Vagina (tissue), 2 donors: Measurements from ENCODE around the gene DUOXA1. TPM values are rescaled to one million over a fixed set of nuclear protein-coding genes. Genes with fewer than 3 reads are reported as not detected.
"Not testable (repeated sequence)": the region's sequence is repeated elsewhere in the genome, so short reads cannot be mapped to it uniquely, and the experiment has no call there.

Experiments used
- DNase-seq, 2 donors: peaks; one replicate each; pipeline ENCODE4 v3.0.0-alpha.2; 2017; ENCODE audit errors: extremely low spot score in 2 of 2
- H3K27ac ChIP-seq: fragments of 200-600 bp; sonication (generic); one replicate; pipeline ENCODE4 v1.5.1; 2019
- H3K27me3 ChIP-seq: fragments of 200-600 bp; sonication (generic); one replicate; pipeline ENCODE4 v1.5.1; 2019
- H3K36me3 ChIP-seq, 2 donors: fragments of 200-600 bp; sonication (generic); one replicate each; pipeline ENCODE4 v1.5.1; 2017 to 2019
- H3K4me1 ChIP-seq: fragments of 200-600 bp; sonication (generic); one replicate; pipeline ENCODE4 v1.5.1; 2019
- H3K4me3 ChIP-seq, 2 donors: fragments of 200-600 bp; sonication (generic); 1 replicate in 1 of 2; 2 replicates in 1 of 2; pipeline ENCODE4 v1.5.1; 2016 to 2019
- H3K9me3 ChIP-seq: fragments of 200-600 bp; sonication (generic); one replicate; pipeline ENCODE4 v1.5.1; 2019
- POLR2A ChIP-seq, 2 donors: fragments of 450-650 bp; IDR thresholded peaks; one replicate each; pipeline ENCODE4 v1.6.1; 2017; ENCODE audit warnings: antibody characterized with exemption in 2 of 2, mild to moderate bottlenecking in 2 of 2, moderate library complexity in 2 of 2
- POLR2AphosphoS5 ChIP-seq, 2 donors: sonication (generic); formaldehyde crosslinking; IDR thresholded peaks; one replicate each; pipeline ENCODE4 v1.9.0; 2017; ENCODE audit warnings: antibody characterized with exemption in 2 of 2, mild to moderate bottlenecking in 2 of 2, low read depth in 1 of 2; ENCODE audit not compliant: insufficient read depth in 1 of 2
- intact Hi-C: fragments of 100-400 bp; cut with DNase I; formaldehyde crosslinking; loops from one replicate; pipeline ENCODE4 v1.15.1; 2023
- total RNA-seq: library from RNA; depleted of rRNA; stranded (reverse); fragments of >200 nt; gene quantifications from one replicate; pipeline ENCODE4 v1.2.3, GENCODE V29; 2016
- TF ChIP-seq, protein P1 (sequence below), 3 experiments: fragments of 450-650 bp in 2 of 3; fragments of 200-600 bp in 1 of 3; sonication (generic) in 1 of 3; IDR thresholded peaks; one replicate each; pipeline ENCODE4 v1.5.1; 2017 to 2019; ENCODE audit warnings: antibody characterized with exemption in 3 of 3, mild to moderate bottlenecking in 2 of 3, moderate library complexity in 2 of 3

DUOXA1 gene
- total RNA-seq, 1 donor from 2014 or later: 66.5 TPM

DNA sequence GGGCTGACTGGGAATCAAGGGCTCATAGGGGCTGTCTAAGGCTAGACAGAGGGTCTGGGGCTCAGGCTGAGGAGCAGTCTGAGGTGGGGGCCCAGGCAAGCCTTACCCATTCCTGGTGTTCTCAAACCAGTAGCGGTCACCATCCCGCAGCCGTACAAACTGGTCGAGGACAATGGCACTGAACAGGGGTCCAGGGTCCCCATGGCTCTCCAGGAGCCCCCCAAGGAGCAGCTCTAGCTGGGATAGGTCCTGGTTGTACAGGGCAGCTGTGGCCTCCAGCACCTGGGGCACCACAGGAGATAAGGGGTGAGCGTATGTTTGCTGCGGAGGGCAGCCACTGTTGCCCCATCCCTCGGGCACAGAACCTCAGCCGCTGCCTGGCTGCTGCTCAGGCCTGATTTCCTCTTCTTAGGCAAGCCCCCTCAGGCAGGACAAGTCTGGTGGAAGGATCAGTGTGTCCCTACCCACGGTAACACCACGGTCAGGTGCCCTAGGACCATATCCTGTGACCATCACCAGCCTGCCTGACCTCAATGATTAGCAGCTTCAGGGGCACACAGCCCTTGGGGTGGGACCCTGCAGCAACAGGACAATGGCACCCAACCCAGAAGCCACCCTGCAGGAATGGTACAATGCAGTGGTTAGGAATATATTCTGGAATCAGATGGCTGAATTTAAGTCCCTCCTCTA, 21.6 kb downstream of the DUOXA1 start:
- Histone ChIP-seq H3K27me3 (peaks cover 4% of the 10 kb centered on the region), H3K36me3 (no peaks in the 10 kb centered on the region), H3K4me1 (peaks cover 16% of the 10 kb centered on the region), H3K27ac (no peak overlapping the region), H3K4me3 (no peak overlapping the region), H3K9me3 (no peaks in the 10 kb centered on the region)
- intact Hi-C loops: no loop called here
- TF ChIP-seq, protein P1, sequence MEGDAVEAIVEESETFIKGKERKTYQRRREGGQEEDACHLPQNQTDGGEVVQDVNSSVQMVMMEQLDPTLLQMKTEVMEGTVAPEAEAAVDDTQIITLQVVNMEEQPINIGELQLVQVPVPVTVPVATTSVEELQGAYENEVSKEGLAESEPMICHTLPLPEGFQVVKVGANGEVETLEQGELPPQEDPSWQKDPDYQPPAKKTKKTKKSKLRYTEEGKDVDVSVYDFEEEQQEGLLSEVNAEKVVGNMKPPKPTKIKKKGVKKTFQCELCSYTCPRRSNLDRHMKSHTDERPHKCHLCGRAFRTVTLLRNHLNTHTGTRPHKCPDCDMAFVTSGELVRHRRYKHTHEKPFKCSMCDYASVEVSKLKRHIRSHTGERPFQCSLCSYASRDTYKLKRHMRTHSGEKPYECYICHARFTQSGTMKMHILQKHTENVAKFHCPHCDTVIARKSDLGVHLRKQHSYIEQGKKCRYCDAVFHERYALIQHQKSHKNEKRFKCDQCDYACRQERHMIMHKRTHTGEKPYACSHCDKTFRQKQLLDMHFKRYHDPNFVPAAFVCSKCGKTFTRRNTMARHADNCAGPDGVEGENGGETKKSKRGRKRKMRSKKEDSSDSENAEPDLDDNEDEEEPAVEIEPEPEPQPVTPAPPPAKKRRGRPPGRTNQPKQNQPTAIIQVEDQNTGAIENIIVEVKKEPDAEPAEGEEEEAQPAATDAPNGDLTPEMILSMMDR (IDR thresholded peaks at IDR 0.05): no peak
- TF ChIP-seq POLR2AphosphoS5 (IDR thresholded peaks at IDR 0.05; ENCODE audit: insufficient read depth in 1 of 2, low read depth in 1 of 2) (no peak), POLR2A (IDR thresholded peaks at IDR 0.05) (no peak)
- DNase-seq: no peak

DNA sequence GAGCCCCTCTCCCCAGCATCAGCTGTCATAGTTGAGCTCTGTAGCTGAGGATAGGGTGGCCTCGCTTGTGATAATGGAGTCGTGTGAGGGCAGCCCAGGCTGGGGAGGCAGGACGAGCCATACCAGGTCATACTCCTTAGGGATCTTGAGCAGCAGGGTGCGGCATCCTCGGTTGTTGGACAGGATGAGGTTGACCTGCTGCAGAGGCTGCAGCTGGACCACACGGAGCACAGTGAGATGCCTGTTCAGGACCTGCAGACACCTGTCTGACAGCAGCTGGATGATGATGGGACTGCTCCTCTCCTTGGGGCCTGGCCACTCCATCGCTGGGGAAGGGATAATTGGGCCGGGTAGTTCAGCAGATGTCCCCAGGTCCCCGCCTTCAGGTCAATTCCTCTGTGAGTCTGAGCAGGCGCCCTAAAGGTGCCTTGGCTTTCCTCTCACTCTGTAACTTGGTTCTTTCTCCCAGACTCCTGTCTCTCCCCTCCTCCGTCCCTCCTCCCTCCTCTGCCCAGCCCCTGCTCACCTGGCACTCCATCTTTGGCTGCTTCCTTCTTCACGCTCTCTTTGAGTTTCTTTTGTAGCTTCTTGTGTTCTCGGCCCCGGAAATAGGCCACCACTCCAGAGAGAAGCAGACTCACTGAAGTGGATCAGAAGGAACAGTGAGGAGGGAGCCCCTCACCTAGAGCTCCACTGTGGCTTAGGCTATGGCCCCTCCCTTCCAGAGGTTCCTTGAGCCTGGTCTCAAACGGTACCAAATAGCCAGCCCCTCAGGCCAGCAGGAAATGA, 23.5 kb downstream of the DUOXA1 start:
- no peaks in the 10 kb centered on the region for H3K4me1 ChIP-seq
- no peaks in the 10 kb centered on the region for H3K36me3 ChIP-seq
- intact Hi-C loops: no loop called here
- no peak overlapping the region for H3K4me3 ChIP-seq
- no peak for DNase-seq
- no peak overlapping the region for H3K27ac ChIP-seq
- H3K9me3 ChIP-seq: no peaks in the 10 kb centered on the region
- H3K27me3 ChIP-seq: no peaks in the 10 kb centered on the region
- TF ChIP-seq, protein P1 (IDR thresholded peaks at IDR 0.05): no peak
- no peak for TF ChIP-seq POLR2AphosphoS5 (IDR thresholded peaks at IDR 0.05; ENCODE audit: insufficient read depth in 1 of 2, low read depth in 1 of 2)
- no peak for TF ChIP-seq POLR2A (IDR thresholded peaks at IDR 0.05)

DNA sequence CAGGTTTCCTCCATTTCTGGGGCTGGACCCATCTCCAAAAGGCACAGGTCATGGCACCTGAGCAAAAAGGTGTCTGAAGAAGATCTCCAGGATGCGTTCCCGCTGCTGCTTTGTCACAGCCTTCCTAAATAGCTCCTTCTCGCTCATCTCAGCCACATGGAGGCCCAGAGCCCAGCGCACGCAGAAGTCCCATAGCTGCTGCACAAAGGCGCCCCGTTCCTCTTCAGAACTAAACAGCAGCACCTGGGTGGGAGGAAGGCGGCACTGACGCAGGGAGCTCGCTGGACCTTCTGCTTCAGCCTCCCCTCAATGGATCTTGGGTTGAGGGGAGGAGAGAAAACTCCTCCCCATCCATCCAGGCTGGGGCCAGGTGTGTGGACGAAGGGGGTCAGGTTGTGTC, 24.1 kb downstream of the DUOXA1 start:
- no peak for DNase-seq
- intact Hi-C loops: no loop called here

DNA sequence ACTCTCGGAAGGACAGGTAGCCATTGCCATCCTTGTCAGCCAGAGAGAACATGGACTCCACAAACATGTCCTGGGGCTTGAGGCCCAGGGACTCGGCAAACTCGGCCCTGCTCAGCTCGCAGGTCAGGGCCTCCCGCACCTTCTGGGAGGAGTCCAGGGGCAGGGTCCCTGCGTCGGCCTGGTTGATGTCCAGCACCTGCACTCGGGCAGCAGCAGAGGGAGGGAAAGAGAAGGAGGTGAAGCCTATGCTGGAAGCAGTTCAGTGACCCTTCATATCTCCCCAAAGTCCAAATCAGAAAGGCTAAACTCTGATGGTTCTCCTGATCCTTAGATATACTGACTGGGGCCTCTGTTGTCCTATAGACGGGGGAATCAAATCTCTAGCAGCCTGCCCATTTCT, 25.5 kb downstream of the DUOXA1 start:
- H3K4me1 ChIP-seq, intact Hi-C loops, H3K36me3 ChIP-seq, DNase-seq, H3K9me3 ChIP-seq, H3K27ac ChIP-seq, H3K4me3 ChIP-seq, H3K27me3 ChIP-seq: not testable (repeated sequence)

More for the DNA sequence above, 24.1 kb downstream of the DUOXA1 start:
- no peak overlapping the region for H3K4me3 ChIP-seq
- H3K27ac ChIP-seq: no peak overlapping the region
- H3K4me1 ChIP-seq: no peaks in the 10 kb centered on the region
- H3K27me3 ChIP-seq: no peaks in the 10 kb centered on the region
- no peaks in the 10 kb centered on the region for H3K9me3 ChIP-seq
- no peaks in the 10 kb centered on the region for H3K36me3 ChIP-seq
- TF ChIP-seq, protein P1 (IDR thresholded peaks at IDR 0.05): no peak
- TF ChIP-seq POLR2A (IDR thresholded peaks at IDR 0.05) (no peak), POLR2AphosphoS5 (IDR thresholded peaks at IDR 0.05; ENCODE audit: insufficient read depth in 1 of 2, low read depth in 1 of 2) (no peak)

DNA sequence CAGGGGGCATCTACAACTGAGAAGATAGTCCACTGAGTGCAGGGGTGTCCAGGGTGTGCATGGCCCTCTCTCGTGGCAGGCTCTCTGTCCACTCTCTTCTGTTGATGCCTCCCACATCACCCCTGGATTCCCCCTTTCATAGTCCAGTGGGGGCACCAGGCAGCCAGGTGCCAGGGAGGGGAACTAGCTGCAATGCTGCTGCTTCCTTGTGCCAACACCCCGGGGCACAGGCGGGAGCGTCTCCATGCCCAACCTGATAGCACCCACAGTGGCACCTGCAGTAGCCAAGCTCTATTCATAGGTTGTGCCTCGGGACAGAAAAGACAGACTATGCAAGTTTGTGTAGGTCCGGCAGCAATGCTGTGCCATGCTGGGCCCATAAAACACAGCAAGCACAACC, 27.5 kb downstream of the DUOXA1 start:
- no peak for DNase-seq
- no peaks in the 10 kb centered on the region for H3K9me3 ChIP-seq
- H3K36me3 ChIP-seq: no peaks in the 10 kb centered on the region
- H3K27me3 ChIP-seq: no peaks in the 10 kb centered on the region
- no peak overlapping the region for H3K4me3 ChIP-seq
- H3K4me1 ChIP-seq: no peaks in the 10 kb centered on the region
- no peak overlapping the region for H3K27ac ChIP-seq
- intact Hi-C loops: no loop called here
- TF ChIP-seq, protein P1 (IDR thresholded peaks at IDR 0.05): no peak
- TF ChIP-seq POLR2AphosphoS5 (IDR thresholded peaks at IDR 0.05; ENCODE audit: insufficient read depth in 1 of 2, low read depth in 1 of 2) (no peak), POLR2A (IDR thresholded peaks at IDR 0.05) (no peak)
